HepG2 (cell line): ENCODE data around the gene SNRPD1.

Experiments
- BHLHE40 ChIP-seq: IDR thresholded peaks from 2 replicates; pipeline ENCODE4 v1.6.1; 2011; ENCODE audit warnings: low read length, improper control_type of control experiment
- ZNF274 ChIP-seq: sonication (generic); formaldehyde crosslinking; IDR thresholded peaks from 2 replicates; pipeline ENCODE4 v1.5.1; 2020; ENCODE audit warnings: mild to moderate bottlenecking, missing genetic modification reagents
- ZNF292 ChIP-seq: sonication (generic); formaldehyde crosslinking; IDR thresholded peaks from 2 replicates; pipeline ENCODE4 v1.8.1; 2022; ENCODE audit warnings: mild to moderate bottlenecking, low read depth, missing genetic modification reagents, borderline replicate concordance
- TF ChIP-seq, protein P1 (sequence below): sonication (generic); formaldehyde crosslinking; IDR thresholded peaks from 2 replicates; pipeline ENCODE4 v1.8.0; 2023; ENCODE audit warnings: mild to moderate bottlenecking, missing genetic modification reagents
- TF ChIP-seq, protein P2 (sequence below): sonication (generic); formaldehyde crosslinking; IDR thresholded peaks from 2 replicates; pipeline ENCODE4 v1.4.0; 2020; ENCODE audit warnings: missing genetic modification reagents
- TF ChIP-seq, protein P3 (sequence below): sonication (generic); formaldehyde crosslinking; IDR thresholded peaks from 2 replicates; pipeline ENCODE4 v1.5.0; 2020; ENCODE audit warnings: mild to moderate bottlenecking, missing genetic modification reagents, moderate library complexity

DNA sequence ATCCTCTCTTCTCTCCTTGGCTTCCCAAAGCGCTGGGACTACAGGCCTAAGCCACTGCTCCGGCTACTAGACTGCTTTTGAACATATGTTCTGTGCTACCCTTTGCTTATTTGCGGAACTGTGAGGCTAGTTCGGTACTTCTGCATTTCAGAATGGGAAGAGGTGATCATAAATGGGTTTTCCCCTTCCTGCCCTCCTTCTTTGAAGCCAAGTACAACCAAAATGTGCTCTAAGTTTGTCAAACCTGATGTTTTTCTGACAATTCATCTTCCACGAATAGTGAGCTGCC is 9.9 kb upstream of the SNRPD1 start:
- TF ChIP-seq ZNF292 (CRISPR knock-in tag): no peak
- TF ChIP-seq, protein P1, sequence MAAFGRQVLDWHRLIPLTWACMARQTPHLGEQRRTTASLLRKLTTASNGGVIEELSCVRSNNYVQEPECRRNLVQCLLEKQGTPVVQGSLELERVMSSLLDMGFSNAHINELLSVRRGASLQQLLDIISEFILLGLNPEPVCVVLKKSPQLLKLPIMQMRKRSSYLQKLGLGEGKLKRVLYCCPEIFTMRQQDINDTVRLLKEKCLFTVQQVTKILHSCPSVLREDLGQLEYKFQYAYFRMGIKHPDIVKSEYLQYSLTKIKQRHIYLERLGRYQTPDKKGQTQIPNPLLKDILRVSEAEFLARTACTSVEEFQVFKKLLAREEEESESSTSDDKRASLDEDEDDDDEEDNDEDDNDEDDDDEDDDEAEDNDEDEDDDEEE (CRISPR knock-in tag): no peak
- TF ChIP-seq, protein P2, sequence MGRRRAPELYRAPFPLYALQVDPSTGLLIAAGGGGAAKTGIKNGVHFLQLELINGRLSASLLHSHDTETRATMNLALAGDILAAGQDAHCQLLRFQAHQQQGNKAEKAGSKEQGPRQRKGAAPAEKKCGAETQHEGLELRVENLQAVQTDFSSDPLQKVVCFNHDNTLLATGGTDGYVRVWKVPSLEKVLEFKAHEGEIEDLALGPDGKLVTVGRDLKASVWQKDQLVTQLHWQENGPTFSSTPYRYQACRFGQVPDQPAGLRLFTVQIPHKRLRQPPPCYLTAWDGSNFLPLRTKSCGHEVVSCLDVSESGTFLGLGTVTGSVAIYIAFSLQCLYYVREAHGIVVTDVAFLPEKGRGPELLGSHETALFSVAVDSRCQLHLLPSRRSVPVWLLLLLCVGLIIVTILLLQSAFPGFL (CRISPR knock-in tag): no peak
- TF ChIP-seq, protein P3, sequence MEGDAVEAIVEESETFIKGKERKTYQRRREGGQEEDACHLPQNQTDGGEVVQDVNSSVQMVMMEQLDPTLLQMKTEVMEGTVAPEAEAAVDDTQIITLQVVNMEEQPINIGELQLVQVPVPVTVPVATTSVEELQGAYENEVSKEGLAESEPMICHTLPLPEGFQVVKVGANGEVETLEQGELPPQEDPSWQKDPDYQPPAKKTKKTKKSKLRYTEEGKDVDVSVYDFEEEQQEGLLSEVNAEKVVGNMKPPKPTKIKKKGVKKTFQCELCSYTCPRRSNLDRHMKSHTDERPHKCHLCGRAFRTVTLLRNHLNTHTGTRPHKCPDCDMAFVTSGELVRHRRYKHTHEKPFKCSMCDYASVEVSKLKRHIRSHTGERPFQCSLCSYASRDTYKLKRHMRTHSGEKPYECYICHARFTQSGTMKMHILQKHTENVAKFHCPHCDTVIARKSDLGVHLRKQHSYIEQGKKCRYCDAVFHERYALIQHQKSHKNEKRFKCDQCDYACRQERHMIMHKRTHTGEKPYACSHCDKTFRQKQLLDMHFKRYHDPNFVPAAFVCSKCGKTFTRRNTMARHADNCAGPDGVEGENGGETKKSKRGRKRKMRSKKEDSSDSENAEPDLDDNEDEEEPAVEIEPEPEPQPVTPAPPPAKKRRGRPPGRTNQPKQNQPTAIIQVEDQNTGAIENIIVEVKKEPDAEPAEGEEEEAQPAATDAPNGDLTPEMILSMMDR (CRISPR knock-in tag): no peak
- TF ChIP-seq ZNF274 (CRISPR knock-in tag): no peak
- no peak for TF ChIP-seq BHLHE40
